ENCODE data around the gene TNNI2.

DNA sequence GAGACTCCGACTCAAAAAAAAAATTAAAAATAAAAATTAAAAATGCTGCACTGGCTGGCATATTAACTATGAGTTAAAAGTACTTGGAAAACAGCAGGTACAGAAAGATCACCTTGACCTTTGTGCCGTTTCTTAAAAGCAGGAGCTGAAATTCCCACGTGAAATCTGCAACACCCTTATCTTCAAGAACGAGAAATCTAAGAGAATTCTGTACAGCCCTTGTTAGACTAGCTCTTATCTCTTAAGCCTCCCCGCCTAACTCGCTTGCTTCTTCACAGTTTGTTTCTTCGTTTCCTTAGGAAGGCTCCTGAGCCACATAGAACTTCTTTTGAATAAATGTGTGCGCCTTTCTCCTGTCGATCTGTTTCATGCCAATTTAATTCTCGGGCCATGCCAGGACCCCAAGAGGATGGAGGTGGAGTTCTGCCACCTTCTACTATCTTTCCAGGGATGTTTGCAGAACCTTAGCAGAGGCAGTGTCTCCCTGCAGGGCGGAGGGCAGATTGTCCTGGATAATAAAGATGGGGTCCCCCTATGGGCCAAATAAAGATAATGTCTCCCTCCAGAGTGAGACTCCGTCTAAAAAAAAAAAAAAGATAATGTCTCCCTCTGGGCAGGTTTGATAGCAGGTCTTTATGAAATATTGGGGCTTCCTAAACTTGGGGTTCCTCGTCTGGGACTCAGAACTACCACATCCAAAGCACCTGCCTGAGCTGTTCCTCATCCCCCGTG, 31.4 kb upstream of the TNNI2 start:
- TF ChIP-seq CTCF (IDR thresholded peaks at IDR 0.05; ENCODE audit: poor library complexity) (no peak), EZH2phosphoT487 (IDR thresholded peaks at IDR 0.05; ENCODE audit: low read depth, severe bottlenecking, unreplicated experiment) (no peak)

All from hepatocyte (in vitro differentiated cells).